Measurements from ENCODE around the gene SRGAP2B.
"Not testable (repeated sequence)": the region's sequence is repeated elsewhere in the genome, so short reads cannot be mapped to it uniquely, and the experiment has no call there.

SRGAP2B gene

DNA sequence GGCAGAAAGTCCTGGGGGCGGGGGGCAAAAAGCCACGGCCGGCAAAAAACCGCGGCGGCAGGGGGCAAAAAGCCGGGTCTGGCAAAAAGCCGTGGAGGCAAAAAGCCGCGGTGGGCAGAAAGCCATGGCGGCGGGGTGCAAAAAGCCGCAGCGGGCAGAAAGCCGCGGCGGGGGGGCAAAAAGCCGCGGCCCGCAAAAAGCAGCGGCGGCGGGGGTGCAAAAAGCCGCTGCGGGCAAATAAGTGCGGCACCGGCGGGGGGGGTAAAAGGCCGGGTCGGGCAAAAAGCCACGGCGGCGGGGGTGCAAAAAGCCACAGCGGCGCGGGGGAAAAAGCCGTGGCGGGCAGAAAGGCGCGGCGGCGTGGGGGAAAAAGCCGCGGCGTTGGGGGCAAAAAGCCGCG lies 212.1 kb downstream of the SRGAP2B start:
- not testable (repeated sequence) for H3K27ac Mint-ChIP-seq; H3K27me3 Mint-ChIP-seq; H3K4me3 Mint-ChIP-seq; H3K4me1 Mint-ChIP-seq (ENCODE audit: low read depth); H3K9me3 Mint-ChIP-seq (ENCODE audit: low read depth); H3K36me3 Mint-ChIP-seq

GRCh38 chr1:144882343-144882742 lies 212.8 kb downstream of the SRGAP2B start:
- not testable (repeated sequence) for H3K27ac Mint-ChIP-seq; H3K36me3 Mint-ChIP-seq; H3K4me1 Mint-ChIP-seq (ENCODE audit: low read depth); H3K27me3 Mint-ChIP-seq; H3K9me3 Mint-ChIP-seq (ENCODE audit: low read depth); H3K4me3 Mint-ChIP-seq

GRCh38 chr1:144858607-144859006 lies 236.5 kb downstream of the SRGAP2B start:
- not testable (repeated sequence) for H3K36me3 Mint-ChIP-seq; H3K9me3 Mint-ChIP-seq (ENCODE audit: low read depth); H3K27ac Mint-ChIP-seq; H3K4me1 Mint-ChIP-seq (ENCODE audit: low read depth); H3K27me3 Mint-ChIP-seq; H3K4me3 Mint-ChIP-seq
